IMR-90 (cell line): ENCODE data around the gene BRME1. TPM values are rescaled to one million over a fixed set of nuclear protein-coding genes. Genes with fewer than 3 reads are reported as not detected.

Experiments
- ATAC-seq: fragments of 200-7000 bp; cut with Tn5 transposase; 2 replicates; pipeline ENCODE4 v1.9.1; 2020; ENCODE audit warnings: low read depth, mild to moderate bottlenecking, moderate library complexity
- BruUV-seq: library from RNA; stranded (reverse); fragments of 400-500 nt; replicated peaks from 2 replicates; lab custom pipeline; 2021; lab: Mats Ljungman, UMichigan
- CTCF ChIA-PET: fragments of 300-600 bp; formaldehyde crosslinking; extraction: SDS; loops from one replicate; lab custom pipeline; 2021; ENCODE audit warnings: antibody characterized with exemption; lab: Yijun Ruan, JAX
- POLR2A ChIA-PET: fragments of 300-600 bp; sonication (Branson Sonifier 250); formaldehyde crosslinking; loops from one replicate; lab custom pipeline; 2022; ENCODE audit warnings: antibody characterized with exemption; ENCODE audit not compliant: unreplicated experiment; lab: Charles Lee
- DNase-seq: peaks from one replicate; pipeline ENCODE4 v3.0.0; 2013
- H2AFZ ChIP-seq: replicated peaks from 2 replicates; pipeline ENCODE3; 2013; ENCODE audit warnings: low read length, mild to moderate bottlenecking; ENCODE audit not compliant: poor library complexity
- H2AK5ac ChIP-seq: 2 replicates; pipeline ENCODE4 v1.6.1; 2013; ENCODE audit warnings: low read depth, low read length, inconsistent platforms
- H2AK9ac ChIP-seq: replicated peaks from 2 replicates; pipeline ENCODE3; 2013; ENCODE audit warnings: mild to moderate bottlenecking, low read depth, low read length, moderate library complexity; ENCODE audit not compliant: poor library complexity
- H2BK120ac ChIP-seq: 2 replicates; pipeline ENCODE4 v1.6.1; 2013; ENCODE audit warnings: low read depth, low read length, inconsistent platforms
- H2BK15ac ChIP-seq: 3 replicates; pipeline ENCODE4 v1.6.1; 2013; ENCODE audit warnings: low read depth, low read length, inconsistent platforms
- H2BK20ac ChIP-seq: 2 replicates; pipeline ENCODE4 v1.6.1; 2013; ENCODE audit warnings: low read depth, mild to moderate bottlenecking, inconsistent platforms, low read length, moderate library complexity
- H2BK5ac ChIP-seq: 2 replicates; pipeline ENCODE4 v1.6.1; 2013; ENCODE audit warnings: mild to moderate bottlenecking, low read depth, low read length, inconsistent platforms; ENCODE audit not compliant: poor library complexity, severe bottlenecking
- H3K14ac ChIP-seq: replicated peaks from 2 replicates; pipeline ENCODE4 v1.6.1; 2013; ENCODE audit warnings: low read depth, low read length, inconsistent platforms
- H3K18ac ChIP-seq: 2 replicates; pipeline ENCODE4 v1.6.1; 2013; ENCODE audit warnings: low read depth, low read length, control low read depth
- H3K23ac ChIP-seq: 2 replicates; pipeline ENCODE4 v1.6.1; 2013; ENCODE audit warnings: low read depth, low read length, inconsistent platforms
- H3K27ac ChIP-seq: 2 replicates; pipeline ENCODE4 v1.5.1; 2013; ENCODE audit warnings: mild to moderate bottlenecking, control low read depth, low read length; ENCODE audit not compliant: insufficient read depth
- H3K27me3 ChIP-seq: 2 replicates; pipeline ENCODE4 v1.6.1; 2013; ENCODE audit warnings: low read length; ENCODE audit not compliant: control insufficient read depth, insufficient read depth
- H3K36me3 ChIP-seq: 2 replicates; pipeline ENCODE4 v1.6.1; 2013; ENCODE audit warnings: low read length, mixed read lengths; ENCODE audit not compliant: control insufficient read depth, insufficient read depth
- H3K4ac ChIP-seq: 2 replicates; pipeline ENCODE4 v1.6.1; 2013; ENCODE audit warnings: low read depth, low read length, inconsistent platforms
- H3K4me1 ChIP-seq: 2 replicates; pipeline ENCODE4 v1.6.1; 2013; ENCODE audit warnings: low read length, mixed read lengths; ENCODE audit not compliant: control insufficient read depth, insufficient read depth
- H3K4me2 ChIP-seq: 2 replicates; pipeline ENCODE4 v1.6.1; 2013; ENCODE audit warnings: low read depth, mild to moderate bottlenecking, control low read depth, low read length, moderate library complexity
- H3K4me3 ChIP-seq: 2 replicates; pipeline ENCODE4 v1.5.1; 2013; ENCODE audit warnings: low read depth, mild to moderate bottlenecking, control low read depth, low read length, moderate library complexity; ENCODE audit not compliant: insufficient read depth
- H3K56ac ChIP-seq: 2 replicates; pipeline ENCODE4 v1.6.1; 2013; ENCODE audit warnings: low read length, inconsistent platforms; ENCODE audit not compliant: insufficient read depth; ENCODE audit errors: extremely low read depth
- H3K79me1 ChIP-seq, 2 experiments: 2 replicates each; pipeline ENCODE4 v1.6.1; 2013; ENCODE audit warnings: low read length in 2 of 2, inconsistent platforms in 1 of 2, low read depth in 1 of 2
- H3K9ac ChIP-seq: 2 replicates; pipeline ENCODE4 v1.6.1; 2013; ENCODE audit warnings: low read depth, low read length, control low read depth
- H3K9me1 ChIP-seq: 2 replicates; pipeline ENCODE4 v1.6.1; 2013; ENCODE audit warnings: low read length, inconsistent platforms; ENCODE audit not compliant: insufficient read depth
- H3K9me3 ChIP-seq: 2 replicates; pipeline ENCODE4 v1.6.1; 2013; ENCODE audit warnings: low read length; ENCODE audit not compliant: control insufficient read depth, insufficient read depth
- H4K20me1 ChIP-seq: 2 replicates; pipeline ENCODE4 v1.6.1; 2013; ENCODE audit warnings: low read length, inconsistent platforms; ENCODE audit not compliant: insufficient read depth
- H4K5ac ChIP-seq: 2 replicates; pipeline ENCODE4 v1.6.1; 2013; ENCODE audit warnings: mild to moderate bottlenecking, low read depth, low read length, control low read depth
- H4K8ac ChIP-seq, 2 experiments: 2 replicates each; pipeline ENCODE4 v1.6.1; 2013; ENCODE audit warnings: low read depth in 2 of 2, low read length in 2 of 2, control low read depth in 1 of 2, inconsistent platforms in 1 of 2
- H4K91ac ChIP-seq: 2 replicates; pipeline ENCODE4 v1.6.1; 2013; ENCODE audit warnings: low read depth, low read length, inconsistent platforms; ENCODE audit not compliant: insufficient read depth
- CHD1 ChIP-seq: IDR thresholded peaks from 2 replicates; pipeline ENCODE4 v1.6.1; 2012; ENCODE audit warnings: low read depth, low read length, improper control_type of control experiment
- CTCF ChIP-seq: conservative IDR thresholded peaks from 2 replicates; pipeline ENCODE4 v1.5.1; 2012; ENCODE audit warnings: mild to moderate bottlenecking, low read depth, low read length, improper control_type of control experiment
- ELK1 ChIP-seq: fragments of 150-350 bp; IDR thresholded peaks from 2 replicates; pipeline ENCODE4 v1.6.1; 2016; ENCODE audit warnings: low read depth, mild to moderate bottlenecking, low read length, moderate library complexity, borderline replicate concordance
- MAZ ChIP-seq: IDR thresholded peaks from 2 replicates; pipeline ENCODE4 v1.6.1; 2012; ENCODE audit warnings: low read depth, mild to moderate bottlenecking, low read length, improper control_type of control experiment, moderate library complexity, borderline replicate concordance
- NFE2L2 ChIP-seq: fragments of 150-350 bp; IDR thresholded peaks from 2 replicates; pipeline ENCODE4 v1.6.1; 2016; ENCODE audit warnings: low read depth, mild to moderate bottlenecking, low read length
- RAD21 ChIP-seq: IDR thresholded peaks from 2 replicates; pipeline ENCODE4 v1.6.1; 2012; ENCODE audit warnings: low read length, improper control_type of control experiment
- RCOR1 ChIP-seq: IDR thresholded peaks from 2 replicates; pipeline ENCODE4 v1.6.1; 2012; ENCODE audit warnings: mild to moderate bottlenecking, low read length, improper control_type of control experiment; ENCODE audit not compliant: insufficient replicate concordance
- SMC3 ChIP-seq: fragments of 150-350 bp; IDR thresholded peaks from 2 replicates; pipeline ENCODE4 v1.6.1; 2016; ENCODE audit warnings: low read depth, mild to moderate bottlenecking, antibody characterized with exemption, low read length, moderate library complexity
- USF2 ChIP-seq: fragments of 150-350 bp; IDR thresholded peaks from 2 replicates; pipeline ENCODE4 v1.6.1; 2017; ENCODE audit warnings: mild to moderate bottlenecking, antibody characterized with exemption, low read length, low read depth
- WGBS, 2 experiments: methylation state at CpG; one replicate each; pipeline versions ENCODE4 v1.1.5 to v1.1.7; 2013; ENCODE audit warnings: missing lambda C conversion rate in 2 of 2; ENCODE audit not compliant: insufficient read length in 1 of 2; ENCODE audit errors: extremely low coverage in 2 of 2; 5-methylcytosine and 5-hydroxymethylcytosine counted together
- dilution Hi-C: fragments of 300-500 bp; cut with HindIII; formaldehyde crosslinking; loops from one replicate; pipeline ENCODE4 v1.14.3; 2018; ENCODE audit warnings: low sequenced_read_pairs; ENCODE audit not compliant: unreplicated experiment
- in situ Hi-C: fragments of 300-500 bp; cut with MboI; formaldehyde crosslinking; loops from 3 replicates; pipeline ENCODE4 v1.14.3; 2019; ENCODE audit warnings: low sequenced_read_pairs, inconsistent platforms, mixed read lengths
- intact Hi-C: fragments of 100-400 bp; cut with micrococcal nuclease; formaldehyde crosslinking; loops from 2 replicates; pipeline ENCODE4 v1.10.0; 2022
- polyA plus RNA-seq, 3 experiments: library from polyadenylated mRNA; depleted of rRNA; stranded (reverse); fragments of >200 nt; gene quantifications; 2 replicates each; pipeline ENCODE4 v1.2.3, GENCODE V29; 2012; ENCODE audit warnings: low replicate concordance in 1 of 3
- total RNA-seq: library from RNA; depleted of rRNA; stranded (reverse); fragments of >200 nt; gene quantifications from 2 replicates; pipeline ENCODE4 v1.2.3, GENCODE V29; 2012

Gene BRME1
- total and polyA plus RNA-seq, 2 of the 4 experiments (the other 2 are of a cell fraction): 0.18 to 0.38 TPM

GRCh38 chr19:13846557-13847406 is 59.1 kb downstream of the BRME1 start (continued):
- TF ChIP-seq SMC3: no peak
- 0 out of 2 replicates have a peak, but pooled peaks have one; percentile 26 for TF ChIP-seq NFE2L2
- TF ChIP-seq RCOR1: peak; percentile 29

GRCh38 chr19:13844130-13844631 is 61.7 kb downstream of the BRME1 start:
- no peak overlapping the region for H4K5ac ChIP-seq
- CTCF ChIA-PET: no interaction called here
- 0 out of 3 replicates have a peak overlapping the region, but pooled peaks have one; percentile 65 for H2BK15ac ChIP-seq
- no peak overlapping the region for H3K18ac ChIP-seq
- peak overlapping the region; percentile 97 for H2AK5ac ChIP-seq
- H3K23ac ChIP-seq: no peak overlapping the region
- no peak overlapping the region for H3K4me3 ChIP-seq
- no peak overlapping the region for H4K91ac ChIP-seq
- no peak overlapping the region for H3K56ac ChIP-seq
- no peak for ATAC-seq
- peaks cover 28% of the 10 kb centered on the region for H3K4me1 ChIP-seq
- intact Hi-C loops: no loop called here
- H4K20me1 ChIP-seq: peaks cover 34% of the 10 kb centered on the region
- H3K4me2 ChIP-seq: no peak overlapping the region
- dilution Hi-C loops: no loop called here
- no peaks in the 10 kb centered on the region for H3K9me3 ChIP-seq
- no peak overlapping the region for H3K9ac ChIP-seq
- peak overlapping the region in 1 of 2 experiments; percentile 53; a peak in 1 of 4 replicates for H4K8ac ChIP-seq
- no peaks in the 10 kb centered on the region for H3K27me3 ChIP-seq
- peaks cover 1% of the 10 kb centered on the region; the same call in 1 of the 2 replicates for H3K36me3 ChIP-seq
- DNase-seq: no peak
- WGBS, 2 experiments: no CpG with 5 or more reads among the region's 7 CpGs
- POLR2A ChIA-PET: interaction anchor here (0.6 kb wide), 1 partner anchor 9 kb away, joined by 4 read pairs; no protein-coding TSS in a partner anchor
- H2BK120ac ChIP-seq: peak overlapping the region; percentile 92
- peak overlapping the region; percentile 57 for H2AK9ac ChIP-seq
- peak overlapping the region; percentile 57 for H2BK5ac ChIP-seq
- H3K4ac ChIP-seq: peak overlapping the region; percentile 98
- in situ Hi-C loops: loop anchor here (10.0 to 25.0 kb wide), 2 partner anchors 689 to 1057 kb away; partner anchors contain the start of genes HOOK2, IER2, JUNB and STX10
- peak overlapping the region; percentile 47; the same call in 1 of the 2 replicates for H2BK20ac ChIP-seq
- peak overlapping the region; percentile 0; the same call in 1 of the 2 replicates for H3K14ac ChIP-seq
- BruUV-seq: no TSS peak
- no peak overlapping the region for H2AFZ ChIP-seq
- peaks cover 7% of the 10 kb centered on the region; the same call in 1 of the 2 replicates for H3K9me1 ChIP-seq
- H3K27ac ChIP-seq: no peak overlapping the region
- peaks cover 15 to 51% of the 10 kb centered on the region in 2 experiments for H3K79me1 ChIP-seq
- TF ChIP-seq CHD1 (no peak), RAD21 (no peak), MAZ (no peak), CTCF (no peak), NFE2L2 (no peak), ELK1 (no peak), USF2 (no peak), RCOR1 (no peak)
